SU-DHL-6 (cell line): ENCODE results near the gene RPS5.
A peak's percentile ranks its signal among the peaks of the same experiment; 100 is the strongest.

Source experiments
- H2AFZ ChIP-seq: fragments of 200-600 bp; sonication (generic); 2 replicates; pipeline ENCODE4 v1.6.1; 2014; ENCODE audit warnings: low read depth, mild to moderate bottlenecking, moderate library complexity, mixed read lengths, antibody characterized with exemption, low read length; ENCODE audit not compliant: severe bottlenecking
- H3F3A ChIP-seq: fragments of 200-600 bp; shearing (Covaris generic); 2 replicates; pipeline ENCODE4 v1.6.0; 2016; ENCODE audit warnings: antibody characterized with exemption, mild to moderate bottlenecking; ENCODE audit not compliant: insufficient read depth
- H3K27ac ChIP-seq: fragments of 200-600 bp; sonication (generic); 2 replicates; pipeline ENCODE4 v1.5.1; 2016; ENCODE audit warnings: low read depth, mild to moderate bottlenecking, low read length, moderate library complexity, mixed read lengths
- H3K27me3 ChIP-seq: fragments of 200-600 bp; sonication (generic), shearing (Covaris generic); 2 replicates; pipeline ENCODE4 v1.6.0; 2014; ENCODE audit warnings: mild to moderate bottlenecking, low read length
- H3K36me3 ChIP-seq: fragments of 200-600 bp; sonication (generic); 2 replicates; pipeline ENCODE4 v1.6.1; 2014; ENCODE audit warnings: mild to moderate bottlenecking, low read length, mixed read lengths
- H3K4me2 ChIP-seq: fragments of 300-600, 200-600 bp; shearing (Covaris generic), sonication (generic); 2 replicates; pipeline ENCODE4 v1.6.0; 2014; ENCODE audit warnings: low read length, low read depth, mild to moderate bottlenecking; ENCODE audit not compliant: poor library complexity, severe bottlenecking
- H3K4me3 ChIP-seq: fragments of 200-600 bp; sonication (generic); 2 replicates; pipeline ENCODE4 v1.5.1; 2014; ENCODE audit warnings: antibody characterized with exemption, low read length, mild to moderate bottlenecking, mixed read lengths; ENCODE audit not compliant: insufficient read depth, poor library complexity, severe bottlenecking
- H3K79me2 ChIP-seq: fragments of 200-600 bp; sonication (generic); 2 replicates; pipeline ENCODE4 v1.6.1; 2014; ENCODE audit warnings: mild to moderate bottlenecking, low read length, moderate library complexity; ENCODE audit not compliant: insufficient read depth
- H3K9ac ChIP-seq: fragments of 200-600 bp; sonication (generic); 2 replicates; pipeline ENCODE4 v1.7.0; 2014; ENCODE audit warnings: mild to moderate bottlenecking, low read length
- H3K9me2 ChIP-seq: fragments of 200-600 bp; sonication (generic); replicated peaks from 2 replicates; pipeline ENCODE4 v1.6.1; 2014; ENCODE audit warnings: low read length; ENCODE audit not compliant: insufficient read depth
- H3K9me3 ChIP-seq: fragments of 200-600 bp; sonication (generic); 2 replicates; pipeline ENCODE4 v1.6.1; 2014; ENCODE audit warnings: low read length, mixed read lengths; ENCODE audit not compliant: insufficient read depth
- H4K20me1 ChIP-seq: fragments of 200-600 bp; sonication (generic); 2 replicates; pipeline ENCODE4 v1.6.1; 2014; ENCODE audit warnings: low read depth, mild to moderate bottlenecking, antibody characterized with exemption, low read length, moderate library complexity, mixed read lengths
- EZH2phosphoT487 ChIP-seq: fragments of 200-600 bp; sonication (generic), shearing (Covaris generic); conservative IDR thresholded peaks from 2 replicates; pipeline ENCODE4 v1.6.1; 2018; ENCODE audit warnings: mild to moderate bottlenecking, antibody characterized with exemption, low read length, moderate library complexity, mixed read lengths
- TF ChIP-seq, protein P1 (sequence below): fragments of 200-600 bp; sonication (generic); IDR thresholded peaks from one replicate; pipeline ENCODE4 v1.5.1; 2017; ENCODE audit warnings: antibody characterized with exemption, mild to moderate bottlenecking, low read length, moderate library complexity; ENCODE audit not compliant: insufficient read depth, poor library complexity, severe bottlenecking

The RPS5 gene

DNA sequence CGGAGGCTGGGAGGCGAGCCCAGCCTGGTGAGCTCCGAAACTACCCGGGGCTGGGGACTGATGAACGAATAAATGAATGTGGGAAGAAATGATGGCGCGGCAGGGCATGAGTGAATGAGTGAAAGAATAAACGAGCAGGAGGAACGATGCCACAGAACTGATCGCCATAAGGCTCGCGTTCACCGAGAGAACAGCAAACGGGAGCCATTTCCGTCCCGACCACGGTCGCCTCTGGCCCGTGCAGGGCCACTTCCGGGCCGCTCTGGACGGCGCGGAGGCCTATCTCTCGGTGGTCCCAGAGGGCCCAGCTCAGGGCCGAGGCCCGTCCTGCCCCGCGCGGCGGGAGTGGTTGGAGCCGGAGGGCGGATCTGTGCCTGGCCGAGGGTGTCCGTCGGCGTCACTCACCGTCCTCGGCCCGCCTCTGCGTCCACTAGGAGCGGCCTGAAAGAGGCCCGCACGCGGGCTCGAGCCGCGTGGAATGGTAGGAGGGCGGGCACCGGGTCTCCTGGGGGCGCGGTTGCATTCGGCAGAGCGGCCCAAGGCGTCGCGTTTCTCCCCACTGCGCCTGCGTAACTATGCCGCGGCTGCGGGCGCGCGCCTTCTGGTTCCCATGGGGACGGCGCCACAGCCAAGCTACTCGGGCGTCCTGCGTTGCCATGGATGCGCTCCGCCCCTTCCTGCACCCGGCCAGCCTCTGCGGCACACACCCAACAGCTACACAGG lies 24.6 kb upstream of the RPS5 start, which contains the start of gene ZNF497:
Gene ZNF497 (minus strand): TSS at position 480 of the 723 bp plus-strand sequence. CDS start 5,116 bp downstream, outside the sequence.
- H3K9me3 ChIP-seq: no peaks in the 10 kb centered on the region
- no peaks in the 10 kb centered on the region for H3K27me3 ChIP-seq
- no peaks in the 10 kb centered on the region for H3K9me2 ChIP-seq
- peak within 1 kb of the TSS; percentile 69 for H3K4me3 ChIP-seq
- 0 out of 2 replicates have a peak, but pooled peaks cover 8% of the 10 kb centered on the region for H3F3A ChIP-seq
- no peak for TF ChIP-seq EZH2phosphoT487
- TF ChIP-seq, protein P1, sequence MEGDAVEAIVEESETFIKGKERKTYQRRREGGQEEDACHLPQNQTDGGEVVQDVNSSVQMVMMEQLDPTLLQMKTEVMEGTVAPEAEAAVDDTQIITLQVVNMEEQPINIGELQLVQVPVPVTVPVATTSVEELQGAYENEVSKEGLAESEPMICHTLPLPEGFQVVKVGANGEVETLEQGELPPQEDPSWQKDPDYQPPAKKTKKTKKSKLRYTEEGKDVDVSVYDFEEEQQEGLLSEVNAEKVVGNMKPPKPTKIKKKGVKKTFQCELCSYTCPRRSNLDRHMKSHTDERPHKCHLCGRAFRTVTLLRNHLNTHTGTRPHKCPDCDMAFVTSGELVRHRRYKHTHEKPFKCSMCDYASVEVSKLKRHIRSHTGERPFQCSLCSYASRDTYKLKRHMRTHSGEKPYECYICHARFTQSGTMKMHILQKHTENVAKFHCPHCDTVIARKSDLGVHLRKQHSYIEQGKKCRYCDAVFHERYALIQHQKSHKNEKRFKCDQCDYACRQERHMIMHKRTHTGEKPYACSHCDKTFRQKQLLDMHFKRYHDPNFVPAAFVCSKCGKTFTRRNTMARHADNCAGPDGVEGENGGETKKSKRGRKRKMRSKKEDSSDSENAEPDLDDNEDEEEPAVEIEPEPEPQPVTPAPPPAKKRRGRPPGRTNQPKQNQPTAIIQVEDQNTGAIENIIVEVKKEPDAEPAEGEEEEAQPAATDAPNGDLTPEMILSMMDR: no peak
- H2AFZ ChIP-seq: peak within 1 kb of the TSS; percentile 52
- H4K20me1 ChIP-seq: no peaks in the 10 kb centered on the region
- no peaks in the 10 kb centered on the region for H3K79me2 ChIP-seq
- peak within 1 kb of the TSS; percentile 80 for H3K9ac ChIP-seq
- peak within 1 kb of the TSS; percentile 50 for H3K27ac ChIP-seq
- peak within 1 kb of the TSS; percentile 75 for H3K4me2 ChIP-seq
- H3K36me3 ChIP-seq: no peaks in the 10 kb centered on the region

DNA sequence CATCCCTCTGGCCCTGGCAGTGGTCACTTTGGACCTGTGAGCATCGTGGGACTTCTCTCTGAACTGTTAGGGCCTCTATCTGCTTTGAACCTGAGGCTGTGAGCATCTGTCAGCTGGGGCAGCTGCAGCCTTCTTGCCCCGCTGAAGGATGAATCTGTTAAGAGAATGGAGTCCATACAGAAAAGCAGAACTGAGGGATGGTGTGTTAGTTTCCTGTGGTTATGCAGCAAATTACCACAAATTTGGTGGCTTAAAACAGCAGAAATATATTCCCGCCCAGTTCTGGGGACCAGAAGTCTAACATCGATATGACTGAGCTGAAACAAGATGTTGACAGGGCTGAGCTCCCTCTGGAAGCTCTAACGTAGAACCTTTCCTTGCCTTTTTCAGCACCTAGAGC lies 22.9 kb upstream of the RPS5 start:
- H3K27ac ChIP-seq: no peak overlapping the region
- TF ChIP-seq, protein P1: no peak
- no peak for TF ChIP-seq EZH2phosphoT487
- H3K9me2 ChIP-seq: no peaks in the 10 kb centered on the region
- H3K4me3 ChIP-seq: no peak overlapping the region
- H4K20me1 ChIP-seq: no peaks in the 10 kb centered on the region
- H3F3A ChIP-seq: 0 out of 2 replicates have a peak, but pooled peaks cover 8% of the 10 kb centered on the region
- no peaks in the 10 kb centered on the region for H3K27me3 ChIP-seq
- no peaks in the 10 kb centered on the region for H3K9me3 ChIP-seq
- H3K9ac ChIP-seq: no peak overlapping the region
- H2AFZ ChIP-seq: no peak overlapping the region
- no peaks in the 10 kb centered on the region for H3K79me2 ChIP-seq
- no peak overlapping the region for H3K4me2 ChIP-seq
- no peaks in the 10 kb centered on the region for H3K36me3 ChIP-seq

DNA sequence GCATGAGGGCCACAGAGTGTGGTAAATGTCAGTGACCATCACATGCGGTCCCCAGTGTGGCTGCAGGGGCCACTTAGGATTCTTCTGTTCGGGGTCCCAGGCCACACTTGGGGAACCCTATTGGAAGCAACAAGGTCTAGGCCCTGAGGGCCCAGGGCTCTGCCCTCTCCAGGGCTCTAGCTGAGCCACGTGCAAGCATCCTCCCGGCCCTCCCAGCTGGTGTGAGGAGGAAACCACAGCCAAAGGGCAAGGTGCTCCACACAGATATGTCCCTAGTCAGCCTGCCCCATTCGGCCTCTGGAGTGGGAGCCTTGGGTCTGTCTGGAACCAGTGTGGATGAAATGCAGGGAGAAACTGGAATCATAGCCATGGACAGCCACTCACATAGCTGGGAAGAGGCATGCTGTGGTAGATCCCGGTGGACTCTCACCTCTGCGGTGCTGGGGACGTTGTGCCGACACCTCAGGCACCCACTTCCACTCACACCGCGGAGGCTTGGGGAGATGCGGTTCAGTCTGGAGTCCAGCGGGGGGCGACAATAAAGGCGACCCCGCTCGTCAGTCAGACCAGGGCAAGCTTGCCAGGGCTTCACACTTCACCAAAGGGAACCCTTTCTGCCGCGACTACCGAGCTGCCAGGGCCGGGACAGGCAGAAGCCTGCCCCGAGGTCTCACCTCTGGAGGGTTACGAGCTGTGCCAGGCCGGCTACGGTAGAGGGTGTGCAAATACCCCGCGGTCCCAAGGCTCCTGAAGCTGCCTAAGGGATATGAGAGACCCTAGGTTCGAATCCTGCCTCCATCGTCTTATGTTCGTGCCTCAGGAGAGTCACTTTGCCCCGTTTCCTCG lies 20.3 kb upstream of the RPS5 start:
- no peak overlapping the region for H3K9ac ChIP-seq
- H4K20me1 ChIP-seq: no peaks in the 10 kb centered on the region
- no peaks in the 10 kb centered on the region for H3K9me2 ChIP-seq
- no peaks in the 10 kb centered on the region for H3K36me3 ChIP-seq
- no peak for TF ChIP-seq EZH2phosphoT487
- TF ChIP-seq, protein P1: no peak
- H3F3A ChIP-seq: 0 out of 2 replicates have a peak, but pooled peaks cover 3% of the 10 kb centered on the region
- H3K4me3 ChIP-seq: no peak overlapping the region
- no peaks in the 10 kb centered on the region for H3K79me2 ChIP-seq
- no peak overlapping the region for H3K27ac ChIP-seq
- H3K4me2 ChIP-seq: no peak overlapping the region
- H2AFZ ChIP-seq: no peak overlapping the region
- H3K9me3 ChIP-seq: no peaks in the 10 kb centered on the region
- no peaks in the 10 kb centered on the region for H3K27me3 ChIP-seq
